Measurements from ENCODE around the gene PTPRM.
"Not testable (repeated sequence)": the region's sequence is repeated elsewhere in the genome, so short reads cannot be mapped to it uniquely, and the experiment has no call there.

Gene PTPRM

GRCh38 chr18:8439055-8439454 lies 871.9 kb downstream of the PTPRM start:
- Histone ChIP-seq H3K27me3 (ENCODE audit: insufficient read depth, low read length, poor library complexity, severe bottlenecking) (no peaks in the 10 kb centered on the region), H3K4me2 (ENCODE audit: low read depth, low read length, poor library complexity, severe bottlenecking) (no peak overlapping the region), H4K20me1 (ENCODE audit: insufficient read depth, low read length, poor library complexity, severe bottlenecking) (no peaks in the 10 kb centered on the region), H3K9ac (ENCODE audit: low read depth, low read length, poor library complexity, severe bottlenecking) (no peak overlapping the region), H3K4me3 (ENCODE audit: low read length, poor library complexity, severe bottlenecking) (no peak overlapping the region), H3F3A (ENCODE audit: low read depth) (no peaks in the 10 kb centered on the region), H2AFZ (ENCODE audit: low read length) (no peak overlapping the region), H3K9me2 (replicated peaks; ENCODE audit: low read depth, low read length) (no peaks in the 10 kb centered on the region), H3K9me3 (ENCODE audit: insufficient read depth, low read depth, low read length) (peaks cover 4% of the 10 kb centered on the region; the same call in 1 of the 2 replicates), H3K36me3 (ENCODE audit: insufficient read depth, low read length) (no peaks in the 10 kb centered on the region), H3K79me2 (ENCODE audit: insufficient read depth, low read length) (no peaks in the 10 kb centered on the region), H3K4me1 (ENCODE audit: insufficient read depth, low read length, poor library complexity, severe bottlenecking) (no peaks in the 10 kb centered on the region)
- no peak for TF ChIP-seq EZH2phosphoT487 (IDR thresholded peaks at IDR 0.05; ENCODE audit: borderline replicate concordance)
- TF ChIP-seq, protein P1, sequence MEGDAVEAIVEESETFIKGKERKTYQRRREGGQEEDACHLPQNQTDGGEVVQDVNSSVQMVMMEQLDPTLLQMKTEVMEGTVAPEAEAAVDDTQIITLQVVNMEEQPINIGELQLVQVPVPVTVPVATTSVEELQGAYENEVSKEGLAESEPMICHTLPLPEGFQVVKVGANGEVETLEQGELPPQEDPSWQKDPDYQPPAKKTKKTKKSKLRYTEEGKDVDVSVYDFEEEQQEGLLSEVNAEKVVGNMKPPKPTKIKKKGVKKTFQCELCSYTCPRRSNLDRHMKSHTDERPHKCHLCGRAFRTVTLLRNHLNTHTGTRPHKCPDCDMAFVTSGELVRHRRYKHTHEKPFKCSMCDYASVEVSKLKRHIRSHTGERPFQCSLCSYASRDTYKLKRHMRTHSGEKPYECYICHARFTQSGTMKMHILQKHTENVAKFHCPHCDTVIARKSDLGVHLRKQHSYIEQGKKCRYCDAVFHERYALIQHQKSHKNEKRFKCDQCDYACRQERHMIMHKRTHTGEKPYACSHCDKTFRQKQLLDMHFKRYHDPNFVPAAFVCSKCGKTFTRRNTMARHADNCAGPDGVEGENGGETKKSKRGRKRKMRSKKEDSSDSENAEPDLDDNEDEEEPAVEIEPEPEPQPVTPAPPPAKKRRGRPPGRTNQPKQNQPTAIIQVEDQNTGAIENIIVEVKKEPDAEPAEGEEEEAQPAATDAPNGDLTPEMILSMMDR (conservative IDR thresholded peaks at IDR 0.05; ENCODE audit: low read length) = no peak

DNA sequence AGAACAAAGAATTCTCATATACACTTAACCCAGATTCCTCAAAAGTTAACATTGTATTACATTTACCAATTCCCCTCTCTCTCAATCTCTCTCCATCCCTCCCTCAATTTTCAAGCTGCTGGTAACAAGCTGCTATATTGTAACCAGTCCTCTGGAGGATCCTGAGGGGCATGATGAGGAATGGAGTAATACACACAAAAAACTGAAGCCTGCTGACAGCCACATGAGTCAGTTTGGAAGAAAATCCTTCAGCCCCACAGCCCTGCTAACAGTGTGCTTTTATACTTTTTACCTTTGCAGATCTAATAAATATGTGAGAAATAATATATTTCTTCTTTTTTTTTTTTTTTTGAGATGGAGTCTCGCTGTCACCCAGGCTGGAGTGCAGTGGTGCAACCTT lies 876.4 kb downstream of the PTPRM start:
- Histone ChIP-seq H3F3A (ENCODE audit: low read depth) (no peaks in the 10 kb centered on the region), H3K79me2 (ENCODE audit: insufficient read depth, low read length) (no peaks in the 10 kb centered on the region), H3K4me2 (ENCODE audit: low read depth, low read length, poor library complexity, severe bottlenecking) (no peak overlapping the region), H3K27me3 (ENCODE audit: insufficient read depth, low read length, poor library complexity, severe bottlenecking) (no peaks in the 10 kb centered on the region), H3K4me3 (ENCODE audit: low read length, poor library complexity, severe bottlenecking) (no peak overlapping the region), H3K36me3 (ENCODE audit: insufficient read depth, low read length) (no peaks in the 10 kb centered on the region), H3K9me3 (ENCODE audit: insufficient read depth, low read depth, low read length) (peaks cover 7% of the 10 kb centered on the region; the same call in 1 of the 2 replicates), H4K20me1 (ENCODE audit: insufficient read depth, low read length, poor library complexity, severe bottlenecking) (no peaks in the 10 kb centered on the region), H3K9ac (ENCODE audit: low read depth, low read length, poor library complexity, severe bottlenecking) (no peak overlapping the region), H3K4me1 (ENCODE audit: insufficient read depth, low read length, poor library complexity, severe bottlenecking) (no peaks in the 10 kb centered on the region), H2AFZ (ENCODE audit: low read length) (no peak overlapping the region), H3K9me2 (replicated peaks; ENCODE audit: low read depth, low read length) (no peaks in the 10 kb centered on the region)
- TF ChIP-seq, protein P1 (conservative IDR thresholded peaks at IDR 0.05; ENCODE audit: low read length) = no peak
- no peak for TF ChIP-seq EZH2phosphoT487 (IDR thresholded peaks at IDR 0.05; ENCODE audit: borderline replicate concordance)

- not testable (repeated sequence) for H3K4me1 ChIP-seq (ENCODE audit: insufficient read depth, low read length, poor library complexity, severe bottlenecking); H2AFZ ChIP-seq (ENCODE audit: low read length); H3K9me3 ChIP-seq (ENCODE audit: insufficient read depth, low read depth, low read length); H3K9me2 ChIP-seq (replicated peaks; ENCODE audit: low read depth, low read length); H3F3A ChIP-seq (ENCODE audit: low read depth); H3K4me2 ChIP-seq (ENCODE audit: low read depth, low read length, poor library complexity, severe bottlenecking); H3K36me3 ChIP-seq (ENCODE audit: insufficient read depth, low read length); H3K79me2 ChIP-seq (ENCODE audit: insufficient read depth, low read length); H3K4me3 ChIP-seq (ENCODE audit: low read length, poor library complexity, severe bottlenecking); H3K9ac ChIP-seq (ENCODE audit: low read depth, low read length, poor library complexity, severe bottlenecking); H4K20me1 ChIP-seq (ENCODE audit: insufficient read depth, low read length, poor library complexity, severe bottlenecking); H3K27me3 ChIP-seq (ENCODE audit: insufficient read depth, low read length, poor library complexity, severe bottlenecking)
Observed at GRCh38 chr18:8446936-8447335, 879.8 kb downstream of the PTPRM start.

GRCh38 chr18:8448130-8448529 lies 881.0 kb downstream of the PTPRM start:
- Histone ChIP-seq H3K9ac (ENCODE audit: low read depth, low read length, poor library complexity, severe bottlenecking) (no peak overlapping the region), H3K4me3 (ENCODE audit: low read length, poor library complexity, severe bottlenecking) (no peak overlapping the region), H3K27me3 (ENCODE audit: insufficient read depth, low read length, poor library complexity, severe bottlenecking) (no peaks in the 10 kb centered on the region), H2AFZ (ENCODE audit: low read length) (no peak overlapping the region), H3K9me2 (replicated peaks; ENCODE audit: low read depth, low read length) (no peaks in the 10 kb centered on the region), H3F3A (ENCODE audit: low read depth) (no peaks in the 10 kb centered on the region), H3K4me2 (ENCODE audit: low read depth, low read length, poor library complexity, severe bottlenecking) (no peak overlapping the region), H3K4me1 (ENCODE audit: insufficient read depth, low read length, poor library complexity, severe bottlenecking) (no peaks in the 10 kb centered on the region), H4K20me1 (ENCODE audit: insufficient read depth, low read length, poor library complexity, severe bottlenecking) (no peaks in the 10 kb centered on the region), H3K9me3 (ENCODE audit: insufficient read depth, low read depth, low read length) (0 out of 2 replicates have a peak, but pooled peaks cover 2% of the 10 kb centered on the region), H3K79me2 (ENCODE audit: insufficient read depth, low read length) (no peaks in the 10 kb centered on the region), H3K36me3 (ENCODE audit: insufficient read depth, low read length) (no peaks in the 10 kb centered on the region)
- TF ChIP-seq, protein P1 (conservative IDR thresholded peaks at IDR 0.05; ENCODE audit: low read length) = no peak
- no peak for TF ChIP-seq EZH2phosphoT487 (IDR thresholded peaks at IDR 0.05; ENCODE audit: borderline replicate concordance)

Data from Loucy (cell line).